Suppressor macrophage treated with lipopolysaccharide for 1 hour (primary cell): ENCODE data around the gene YPEL1.
"Not testable (repeated sequence)": the region's sequence is repeated elsewhere in the genome, so short reads cannot be mapped to it uniquely, and the experiment has no call there.

ENCODE experiments used
- DNase-seq, 3 donors: peaks; one replicate each; pipeline ENCODE4 v3.0.0-alpha.2; 2020 to 2022

Gene YPEL1

GRCh38 chr22:21682385-21683175, 53.0 kb downstream of the YPEL1 start:
- no peak for DNase-seq

DNA sequence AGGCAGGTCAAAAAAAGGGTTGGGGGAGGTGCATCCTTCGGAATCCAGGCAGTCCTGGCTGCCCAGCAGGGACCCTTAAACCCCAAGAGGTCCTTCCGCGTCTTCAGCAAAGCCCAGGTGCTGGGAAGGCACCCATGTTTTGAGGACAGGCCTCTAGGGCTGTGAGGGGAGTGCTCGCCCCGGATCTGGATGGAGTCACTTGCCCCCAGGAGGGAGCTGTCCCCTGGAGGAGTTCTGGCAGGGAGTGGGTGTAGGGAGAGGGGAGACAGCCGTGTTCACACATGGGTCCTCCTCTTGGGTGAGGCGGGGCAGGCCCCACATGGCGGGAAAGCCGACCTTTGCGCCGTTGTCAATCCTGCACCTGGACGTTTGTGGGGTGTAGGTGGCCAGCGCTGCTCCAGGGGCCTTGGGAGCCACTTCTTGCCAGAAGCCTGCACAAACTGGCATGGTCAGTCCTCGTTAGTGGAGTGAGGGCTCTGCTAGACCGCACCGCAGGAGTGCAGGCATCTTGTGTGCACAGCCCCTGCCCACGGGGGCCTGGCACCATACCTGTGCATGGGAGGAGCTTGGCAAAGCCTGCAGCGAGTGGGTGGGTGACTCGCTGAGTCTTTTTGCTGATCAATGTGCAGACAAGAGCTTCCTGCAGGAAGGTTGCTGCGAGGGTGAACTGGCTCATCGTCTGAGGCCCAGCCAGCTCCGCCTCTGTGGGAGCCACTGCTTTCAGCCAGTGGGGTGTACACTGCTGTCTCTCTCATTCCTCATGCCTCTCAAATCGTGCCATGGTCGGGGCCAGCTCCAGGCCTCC, 53.8 kb downstream of the YPEL1 start:
- no peak for DNase-seq

DNA sequence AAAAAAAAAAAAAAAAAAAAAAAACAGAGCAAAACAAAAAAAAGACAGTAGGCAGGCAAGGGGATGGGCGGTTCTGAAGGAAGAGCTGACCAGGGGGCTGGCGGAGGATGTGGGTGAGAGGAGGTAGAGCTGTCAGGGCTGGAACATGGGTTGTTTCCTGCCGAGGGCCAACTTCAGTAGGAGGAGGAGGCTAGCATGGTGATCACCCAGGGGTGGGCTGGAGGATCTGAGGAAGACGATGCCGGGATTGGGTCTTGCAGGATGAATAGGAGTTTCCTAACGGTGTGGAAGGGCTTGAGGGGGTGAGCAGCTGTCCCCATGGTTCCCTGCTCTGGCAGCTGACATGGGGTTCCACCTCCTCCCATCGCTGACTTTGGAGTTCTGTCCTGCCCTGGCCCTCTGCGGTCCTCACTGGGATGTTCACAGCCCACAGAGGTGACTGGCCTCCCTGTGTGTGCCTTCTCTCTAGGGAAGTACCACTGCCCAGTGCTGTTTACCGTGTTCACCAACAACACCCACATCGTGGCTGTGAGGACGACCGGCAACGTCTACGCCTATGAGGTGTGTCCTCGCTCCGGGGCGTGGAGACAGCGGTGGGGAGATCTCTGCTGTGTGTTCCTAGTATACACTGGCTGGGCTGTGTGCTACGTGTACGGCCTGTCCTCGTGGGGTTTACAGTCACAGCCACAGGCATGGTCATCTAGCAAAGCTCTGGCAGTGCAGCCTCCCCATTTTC, 54.6 kb downstream of the YPEL1 start:
- DNase-seq: no peak

DNA sequence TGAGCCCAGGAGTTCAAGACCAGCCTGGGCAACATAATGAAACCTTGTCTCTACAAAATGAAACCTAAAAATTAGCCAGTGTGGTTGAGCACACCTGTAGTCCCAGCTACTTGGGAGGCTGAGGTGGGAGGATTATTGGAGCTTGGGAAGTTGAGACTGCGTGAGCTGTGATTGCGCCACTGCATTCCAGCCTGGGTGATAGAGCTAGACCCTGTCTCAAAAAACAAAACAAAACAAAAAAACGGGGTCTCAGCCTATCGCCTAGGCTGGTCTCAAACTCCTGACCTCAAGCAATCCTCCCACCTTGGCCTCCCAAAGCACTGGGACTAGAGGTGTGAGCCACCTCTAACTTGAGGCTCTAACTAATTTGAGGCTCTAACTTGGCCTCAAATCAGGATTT, 56.2 kb downstream of the YPEL1 start:
- DNase-seq: no peak

DNA sequence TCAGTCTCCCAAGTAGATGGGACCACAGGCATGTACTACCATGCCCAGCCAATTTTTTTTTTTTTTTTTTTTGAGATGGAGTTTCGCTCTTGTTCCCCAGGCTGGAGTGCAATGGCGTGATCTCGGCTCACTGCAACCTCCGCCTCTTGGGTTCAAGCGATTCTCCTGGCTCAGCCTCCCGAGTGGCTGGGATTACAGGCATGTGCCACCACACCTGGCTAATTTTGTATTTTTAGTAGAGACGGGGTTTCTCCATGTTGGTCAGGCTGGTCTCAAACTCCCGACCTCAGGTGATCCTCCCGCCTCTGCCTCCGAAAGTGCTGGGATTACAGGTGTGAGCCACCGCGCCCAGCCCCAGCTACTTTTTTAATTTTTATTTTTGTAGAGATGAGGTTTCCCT, 56.8 kb downstream of the YPEL1 start:
- not testable (repeated sequence) for DNase-seq

DNA sequence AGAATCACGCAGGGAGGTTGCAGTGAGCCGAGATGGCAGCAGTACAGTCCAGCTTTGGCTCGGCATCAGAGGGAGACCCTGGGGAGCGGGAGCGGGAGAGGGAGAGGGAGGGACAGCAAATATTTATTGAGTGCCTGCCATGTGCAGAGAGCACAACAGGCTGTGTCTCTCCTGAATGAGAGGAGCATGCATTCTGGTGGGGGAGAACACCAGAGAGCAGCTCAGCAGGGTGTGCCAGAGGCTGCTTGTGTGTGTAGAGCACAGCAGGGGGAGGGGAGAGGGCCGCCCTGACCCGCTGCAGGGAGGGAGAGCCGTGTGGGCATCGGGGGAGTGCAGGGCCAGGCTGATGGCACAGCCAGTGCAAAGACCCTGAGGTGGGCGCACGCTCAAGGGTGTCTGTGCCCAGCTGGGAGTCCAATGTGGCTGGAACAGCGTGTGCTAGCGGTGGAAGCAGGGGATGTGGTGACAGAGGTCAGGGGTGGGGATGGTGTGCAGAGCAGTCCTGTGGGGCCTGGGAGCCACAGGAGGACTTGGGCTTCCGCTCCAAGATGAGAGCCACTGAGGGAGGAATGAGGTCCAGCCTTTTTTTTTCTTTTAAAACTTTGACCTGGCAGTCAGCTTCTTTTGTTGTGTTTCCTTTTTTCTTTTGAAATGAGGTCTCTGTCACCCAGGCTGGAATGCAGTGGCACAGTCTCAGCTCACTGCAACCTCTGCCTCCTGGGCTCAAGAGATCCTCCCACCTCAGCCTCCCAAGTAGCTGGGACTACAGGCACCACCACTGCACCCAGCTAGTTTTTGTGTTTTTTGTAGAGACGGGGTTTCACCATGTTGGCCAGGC, 57.8 kb downstream of the YPEL1 start:
- no peak for DNase-seq

DNA sequence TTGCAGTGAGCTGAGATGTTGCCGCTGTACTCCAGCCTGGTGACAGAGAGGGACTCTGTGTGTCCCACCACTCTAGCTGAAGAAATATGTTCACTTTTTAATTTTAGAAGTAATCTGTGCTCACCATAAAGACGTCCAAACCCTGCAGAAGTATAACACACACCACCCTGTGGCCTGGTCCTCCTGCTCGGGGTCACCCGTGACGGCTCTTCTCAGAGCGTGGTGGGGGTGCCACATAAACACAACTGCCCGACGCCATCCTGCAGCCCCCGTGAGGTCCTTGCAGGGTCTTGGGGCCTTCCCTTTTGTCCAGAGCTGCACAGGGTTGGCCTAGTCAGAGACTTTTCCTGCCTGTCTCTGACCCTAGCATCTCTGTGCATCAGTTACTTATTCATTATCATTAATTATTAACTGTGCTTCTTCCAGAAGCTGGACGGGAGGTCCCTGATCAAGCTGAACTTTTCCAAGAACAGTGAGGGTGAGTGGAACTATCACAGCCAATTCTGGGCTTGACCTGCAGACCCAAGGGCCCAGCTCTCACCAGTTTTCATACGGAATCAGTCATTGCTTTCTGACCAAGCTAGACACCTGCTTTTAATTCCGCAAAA, 60.9 kb downstream of the YPEL1 start:
- no peak for DNase-seq

GRCh38 chr22:21673534-21674321, 61.9 kb downstream of the YPEL1 start:
- DNase-seq: no peak

DNA sequence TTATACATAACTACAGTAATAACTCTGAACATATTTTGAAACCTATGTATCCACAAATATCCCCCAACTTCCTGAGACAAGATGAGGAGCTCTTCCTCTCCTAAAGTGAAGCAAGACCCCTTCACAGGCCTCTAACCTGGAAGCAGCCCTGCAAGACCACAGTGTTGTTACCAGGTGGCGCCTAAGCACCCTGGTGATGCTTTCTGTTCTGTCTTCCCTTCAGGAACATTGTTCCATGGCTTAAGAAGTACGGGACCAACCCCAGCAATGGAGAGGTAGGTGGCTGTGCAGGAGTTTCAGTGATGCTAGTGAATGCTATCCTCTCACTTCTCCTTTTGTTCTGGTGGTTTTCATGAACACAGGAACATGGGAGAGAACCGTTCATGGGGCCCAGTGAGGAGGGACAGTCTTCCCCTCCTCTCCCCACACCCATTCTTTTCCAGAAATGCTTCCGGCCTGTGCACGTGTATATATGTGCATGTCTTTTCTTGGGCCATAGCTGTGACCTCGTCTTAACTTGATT, 63.4 kb downstream of the YPEL1 start:
- no peak for DNase-seq

GRCh38 chr22:21669026-21669425, 66.6 kb downstream of the YPEL1 start:
- DNase-seq: no peak

GRCh38 chr22:21666786-21667185, 68.8 kb downstream of the YPEL1 start:
- no peak for DNase-seq

DNA sequence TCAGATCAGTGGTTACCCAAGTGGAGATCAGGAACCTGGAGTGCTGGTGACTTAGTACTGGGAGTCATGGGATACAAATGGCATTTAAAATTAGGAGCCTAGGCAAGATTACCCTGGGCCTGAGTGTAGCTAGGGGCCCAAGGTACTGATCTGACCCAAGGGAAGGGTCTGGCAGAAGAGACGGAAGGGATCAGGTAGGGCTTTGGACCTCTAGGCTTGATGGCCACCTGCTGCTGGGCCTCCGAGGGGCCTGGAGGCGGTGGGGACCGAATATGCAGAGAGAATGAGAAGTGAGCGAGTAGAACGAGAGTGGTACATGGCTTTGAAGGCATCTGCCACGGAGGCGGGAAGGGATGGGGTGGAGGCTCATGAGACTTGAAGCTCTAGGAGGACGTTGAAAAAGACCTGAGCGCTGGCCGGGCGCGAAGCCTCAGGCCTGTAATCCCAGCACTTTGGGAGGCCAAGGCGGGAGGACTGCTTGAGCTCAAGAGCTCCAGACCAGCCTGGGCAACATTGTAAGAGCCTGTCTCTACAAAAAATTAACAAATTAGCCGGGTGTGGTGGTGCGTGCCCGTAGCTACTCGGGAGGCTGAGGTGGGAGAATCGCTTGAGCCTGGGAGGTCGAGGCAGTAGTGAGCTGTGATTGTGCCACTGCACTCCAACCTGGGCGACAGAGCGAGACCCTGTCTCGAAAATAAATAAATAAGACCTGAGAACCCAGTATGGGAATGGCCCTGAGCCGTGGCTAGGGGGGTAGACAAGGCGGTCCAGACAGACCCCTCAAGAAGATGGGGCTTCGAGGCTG, 70.3 kb downstream of the YPEL1 start:
- DNase-seq: no peak

GRCh38 chr22:21663738-21664137, 71.9 kb downstream of the YPEL1 start:
- no peak for DNase-seq

- no peak for DNase-seq
Observed at GRCh38 chr22:21661991-21662390, 73.6 kb downstream of the YPEL1 start.

GRCh38 chr22:21660904-21661303, 74.7 kb downstream of the YPEL1 start:
- no peak for DNase-seq

DNA sequence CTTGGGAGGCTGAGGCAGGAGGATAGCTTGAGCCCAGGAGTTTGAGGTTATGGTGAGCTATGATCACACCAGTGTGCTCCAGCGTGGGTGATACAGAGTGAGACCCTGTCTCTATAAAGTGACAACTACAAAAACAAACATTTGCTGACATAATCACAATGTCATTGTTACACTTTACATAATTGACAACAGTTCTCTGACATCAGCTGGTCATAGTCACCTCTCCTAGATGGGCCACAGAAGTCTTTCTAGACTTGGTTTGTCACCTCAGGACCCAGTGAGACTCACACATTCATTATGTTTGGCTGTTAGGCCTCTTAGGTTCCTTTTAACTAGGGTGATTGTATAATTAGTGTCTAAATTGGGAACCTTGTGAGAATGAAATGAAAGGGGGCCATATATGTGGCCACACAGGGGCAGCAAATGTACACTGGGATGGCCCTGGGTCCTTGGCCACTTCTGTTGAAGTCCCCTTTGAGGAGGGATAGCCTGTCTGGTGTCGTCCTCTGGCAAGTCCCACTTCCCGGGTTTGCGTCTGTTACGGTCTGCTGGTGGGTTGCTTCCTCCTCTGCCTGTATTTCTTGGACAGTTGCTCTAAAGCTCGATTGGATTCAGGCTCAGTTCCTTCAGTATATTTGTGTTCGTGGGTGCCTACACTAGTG, 75.6 kb downstream of the YPEL1 start:
- no peak for DNase-seq

- DNase-seq: peak; percentile 74 to 89 (median 80)
Observed at GRCh38 chr22:21657360-21658032, 78.1 kb downstream of the YPEL1 start.

DNA sequence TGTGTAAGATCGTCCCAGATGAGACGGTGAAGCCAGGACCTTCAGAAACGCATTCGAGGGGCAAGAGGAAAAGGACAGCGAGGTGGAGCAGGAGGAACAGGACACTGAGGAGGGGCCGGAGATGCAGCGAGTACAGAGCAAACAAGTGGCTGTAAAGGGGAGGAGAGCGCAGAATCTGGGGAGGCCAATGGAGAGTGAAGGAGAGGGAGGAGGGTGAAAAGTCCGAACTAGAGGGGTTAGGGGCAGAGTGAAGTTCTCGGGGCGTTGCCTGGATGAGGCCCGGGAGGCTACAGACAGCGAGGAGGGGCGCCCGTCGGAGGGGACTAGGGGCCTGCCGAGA, 78.6 kb downstream of the YPEL1 start:
- no peak for DNase-seq
